ENCODE measurements around the gene FAM180B.

FAM180B gene

GRCh38 chr11:47603295-47603694 lies 16.8 kb downstream of the FAM180B start:
- Histone ChIP-seq H3K4me3 (ENCODE audit: low read depth, low read length) (no peak overlapping the region), H3K36me3 (ENCODE audit: control insufficient read depth in 2 of 2, insufficient read depth in 1 of 2, low read length in 2 of 2) (peaks cover 0 to 3% of the 10 kb centered on the region in 2 experiments; a peak in 1 of 3 replicates), H3K9me3 (ENCODE audit: control insufficient read depth, insufficient read depth, low read depth, low read length) (no peaks in the 10 kb centered on the region), H3K4me1 (ENCODE audit: control insufficient read depth, insufficient read depth, low read length) (no peaks in the 10 kb centered on the region), H3K27ac (ENCODE audit: extremely low read depth, low read depth, low read length) (no peak overlapping the region)
- POLR2A ChIA-PET, result no interaction called here
- TF ChIP-seq ZNF645 (tag by site-specific recombination; IDR thresholded peaks at IDR 0.05), result no peak
- TF ChIP-seq ZNF791 (tag by site-specific recombination; IDR thresholded peaks at IDR 0.05), result no peak
- no peak for TF ChIP-seq ZNF391 (tag by site-specific recombination; IDR thresholded peaks at IDR 0.05; ENCODE audit: borderline replicate concordance, low read depth)
- TF ChIP-seq KLF8 (tag by site-specific recombination; IDR thresholded peaks at IDR 0.05), result no peak
- no peak for TF ChIP-seq ZNF202 (tag by site-specific recombination; IDR thresholded peaks at IDR 0.05; ENCODE audit: borderline replicate concordance)
- TF ChIP-seq ZEB2 (tag by site-specific recombination; IDR thresholded peaks at IDR 0.05), result no peak
- no peak for TF ChIP-seq OSR2 (tag by site-specific recombination; IDR thresholded peaks at IDR 0.05)
- TF ChIP-seq ZNF701 (tag by site-specific recombination; IDR thresholded peaks at IDR 0.05), result no peak
- TF ChIP-seq ZNF692 (tag by site-specific recombination; IDR thresholded peaks at IDR 0.05), result no peak
- no peak for TF ChIP-seq ZNF610 (tag by site-specific recombination; IDR thresholded peaks at IDR 0.05; ENCODE audit: borderline replicate concordance)
- TF ChIP-seq REPIN1 (tag by site-specific recombination; IDR thresholded peaks at IDR 0.05; ENCODE audit: low read depth), result no peak
- no peak for TF ChIP-seq ZNF530 (tag by site-specific recombination; IDR thresholded peaks at IDR 0.05; ENCODE audit: low read depth)
- no peak for TF ChIP-seq ZNF324 (tag by site-specific recombination; IDR thresholded peaks at IDR 0.05)
- TF ChIP-seq ZNF768 (tag by site-specific recombination; IDR thresholded peaks at IDR 0.05), result no peak
- no peak for TF ChIP-seq ZNF114 (tag by site-specific recombination; IDR thresholded peaks at IDR 0.05)
- TF ChIP-seq ZBTB44 (tag by site-specific recombination; IDR thresholded peaks at IDR 0.05), result no peak
- TF ChIP-seq TSHZ1 (tag by site-specific recombination; IDR thresholded peaks at IDR 0.05; ENCODE audit: borderline replicate concordance), result no peak
- no peak for TF ChIP-seq ZNF600 (tag by site-specific recombination; IDR thresholded peaks at IDR 0.05)
- CTCF ChIA-PET, result interaction anchor here (0.7 to 1.2 kb wide), 2 partner anchors 24 to 34 kb away, joined by 3 read pairs; no protein-coding TSS in a partner anchor

GRCh38 chr11:47605921-47606320 lies 19.4 kb downstream of the FAM180B start:
- ChIA-PET CTCF (interaction anchor here (0.7 to 2.5 kb wide), 3 partner anchors 11 to 396 kb away, joined by 3 to 14 read pairs (median 6); no protein-coding TSS in a partner anchor), POLR2A (no interaction called here)
- Histone ChIP-seq H3K27ac (ENCODE audit: extremely low read depth, low read depth, low read length) (no peak overlapping the region), H3K4me1 (ENCODE audit: control insufficient read depth, insufficient read depth, low read length) (no peaks in the 10 kb centered on the region), H3K36me3 (ENCODE audit: control insufficient read depth in 2 of 2, insufficient read depth in 1 of 2, low read length in 2 of 2) (peaks cover 0 to 7% of the 10 kb centered on the region in 2 experiments; a peak in 1 of 3 replicates), H3K9me3 (ENCODE audit: control insufficient read depth, insufficient read depth, low read depth, low read length) (no peaks in the 10 kb centered on the region), H3K4me3 (ENCODE audit: low read depth, low read length) (no peak overlapping the region)
- TF ChIP-seq GLIS1 (tag by site-specific recombination; IDR thresholded peaks at IDR 0.05) (no peak), ZNF19 (tag by site-specific recombination; IDR thresholded peaks at IDR 0.05; ENCODE audit: low read depth) (no peak)

Measured in HEK293 (cell line).